Peyer's patch (tissue), 4 donors: ENCODE measurements around the gene HACD2.

Source experiments
- POLR2A ChIP-seq, 2 donors: fragments of 450-650 bp; IDR thresholded peaks; one replicate each; pipeline ENCODE4 v1.5.1; 2017; ENCODE audit warnings: antibody characterized with exemption in 2 of 2, mild to moderate bottlenecking in 2 of 2, moderate library complexity in 2 of 2
- TF ChIP-seq, protein P1 (sequence below), 6 experiments: fragments of 450-650 bp in 4 of 6; fragments of 200-600 bp in 2 of 6; sonication (generic) in 1 of 6; IDR thresholded peaks; one replicate each; pipeline ENCODE4 v1.5.1; 2017 to 2019; ENCODE audit warnings: antibody characterized with exemption in 6 of 6, mild to moderate bottlenecking in 3 of 6, moderate library complexity in 1 of 6

DNA sequence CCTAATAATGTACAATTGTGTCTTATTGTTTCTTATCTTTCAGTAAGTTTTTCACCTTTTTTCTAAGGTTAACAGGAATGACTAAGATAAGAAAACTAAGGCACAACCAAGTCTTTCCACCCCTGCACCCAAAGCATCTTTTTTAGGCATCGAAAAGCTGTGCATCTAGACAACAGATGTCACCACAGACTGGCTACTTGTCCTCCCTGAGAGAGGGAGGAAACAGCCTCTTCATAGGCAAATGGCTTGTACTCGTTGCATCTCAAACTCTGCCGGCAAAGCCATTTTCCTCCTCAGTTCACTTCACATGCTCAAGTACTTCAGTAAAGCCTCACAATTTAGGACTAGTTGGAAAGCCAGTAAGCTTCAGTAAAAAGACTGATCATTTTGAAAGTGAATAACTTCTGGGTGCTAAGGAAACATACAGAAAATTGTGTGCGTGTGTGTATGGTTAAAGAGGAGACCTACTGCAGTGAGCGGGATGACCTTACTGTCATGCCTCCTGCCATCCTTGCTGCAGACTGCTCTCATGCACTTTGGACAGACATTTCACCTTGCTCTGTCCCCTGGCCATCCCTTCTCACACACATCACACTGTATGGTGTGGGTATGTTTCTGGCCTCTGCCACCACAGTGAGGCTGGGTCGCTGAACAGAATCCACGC is 36.5 kb upstream of the HACD2 start:
- TF ChIP-seq, protein P1, sequence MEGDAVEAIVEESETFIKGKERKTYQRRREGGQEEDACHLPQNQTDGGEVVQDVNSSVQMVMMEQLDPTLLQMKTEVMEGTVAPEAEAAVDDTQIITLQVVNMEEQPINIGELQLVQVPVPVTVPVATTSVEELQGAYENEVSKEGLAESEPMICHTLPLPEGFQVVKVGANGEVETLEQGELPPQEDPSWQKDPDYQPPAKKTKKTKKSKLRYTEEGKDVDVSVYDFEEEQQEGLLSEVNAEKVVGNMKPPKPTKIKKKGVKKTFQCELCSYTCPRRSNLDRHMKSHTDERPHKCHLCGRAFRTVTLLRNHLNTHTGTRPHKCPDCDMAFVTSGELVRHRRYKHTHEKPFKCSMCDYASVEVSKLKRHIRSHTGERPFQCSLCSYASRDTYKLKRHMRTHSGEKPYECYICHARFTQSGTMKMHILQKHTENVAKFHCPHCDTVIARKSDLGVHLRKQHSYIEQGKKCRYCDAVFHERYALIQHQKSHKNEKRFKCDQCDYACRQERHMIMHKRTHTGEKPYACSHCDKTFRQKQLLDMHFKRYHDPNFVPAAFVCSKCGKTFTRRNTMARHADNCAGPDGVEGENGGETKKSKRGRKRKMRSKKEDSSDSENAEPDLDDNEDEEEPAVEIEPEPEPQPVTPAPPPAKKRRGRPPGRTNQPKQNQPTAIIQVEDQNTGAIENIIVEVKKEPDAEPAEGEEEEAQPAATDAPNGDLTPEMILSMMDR (IDR thresholded peaks at IDR 0.05) = no peak
- TF ChIP-seq POLR2A (IDR thresholded peaks at IDR 0.05) = no peak
